Muscle layer of colon (tissue), 2 donors: ENCODE data around the gene MOK.

Experiments
- H3K27ac ChIP-seq: one replicate; pipeline ENCODE4 v1.7.0; 2013; ENCODE audit warnings: low read depth, mild to moderate bottlenecking, low read length, moderate library complexity
- H3K27me3 ChIP-seq, 2 donors: one replicate each; pipeline ENCODE4 v1.7.0; 2013; ENCODE audit warnings: low read length in 2 of 2, mild to moderate bottlenecking in 2 of 2; ENCODE audit not compliant: insufficient read depth in 2 of 2, control insufficient read depth in 1 of 2
- H3K36me3 ChIP-seq: one replicate; pipeline ENCODE4 v1.7.0; 2013; ENCODE audit warnings: mild to moderate bottlenecking, low read length; ENCODE audit not compliant: insufficient read depth
- H3K4me1 ChIP-seq: one replicate; pipeline ENCODE4 v1.7.0; 2013; ENCODE audit warnings: mild to moderate bottlenecking, low read length; ENCODE audit not compliant: insufficient read depth
- H3K4me3 ChIP-seq, 2 donors: one replicate each; pipeline ENCODE4 v1.7.0; 2013; ENCODE audit warnings: low read length in 2 of 2, low read depth in 1 of 2, mild to moderate bottlenecking in 1 of 2, moderate library complexity in 1 of 2
- H3K9ac ChIP-seq: one replicate; pipeline ENCODE4 v1.7.0; 2013; ENCODE audit warnings: low read length
- H3K9me3 ChIP-seq: one replicate; pipeline ENCODE4 v1.7.0; 2013; ENCODE audit warnings: mild to moderate bottlenecking, low read length
- donor health status: abdominal sarcoma.
- donor health status: Adenocarcinoma of cecum.

The MOK gene

DNA sequence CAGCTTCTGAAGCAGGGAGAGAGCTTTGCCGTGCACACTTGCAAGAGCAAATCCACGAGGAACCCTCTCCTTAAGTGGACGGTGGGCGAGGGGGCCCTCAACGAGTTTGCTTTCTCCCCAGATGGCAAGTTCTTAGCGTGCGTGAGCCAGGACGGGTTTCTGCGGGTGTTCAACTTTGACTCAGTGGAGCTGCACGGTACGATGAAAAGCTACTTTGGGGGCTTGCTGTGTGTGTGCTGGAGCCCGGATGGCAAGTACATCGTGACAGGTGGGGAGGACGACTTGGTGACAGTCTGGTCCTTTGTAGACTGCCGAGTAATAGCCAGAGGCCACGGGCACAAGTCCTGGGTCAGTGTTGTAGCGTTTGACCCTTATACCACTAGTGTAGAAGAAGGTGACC is 96.2 kb downstream of the MOK start:
- no peak overlapping the region for H3K4me3 ChIP-seq
- H3K9me3 ChIP-seq: no peaks in the 10 kb centered on the region
- H3K36me3 ChIP-seq: peaks cover 30% of the 10 kb centered on the region
- no peaks in the 10 kb centered on the region for H3K4me1 ChIP-seq
- no peak overlapping the region for H3K9ac ChIP-seq
- no peaks in the 10 kb centered on the region for H3K27me3 ChIP-seq
- H3K27ac ChIP-seq: no peak overlapping the region

GRCh38 chr14:102207831-102208365 is 97.1 kb downstream of the MOK start:
- H3K9me3 ChIP-seq: no peaks in the 10 kb centered on the region
- no peaks in the 10 kb centered on the region for H3K27me3 ChIP-seq
- no peaks in the 10 kb centered on the region for H3K4me1 ChIP-seq
- H3K4me3 ChIP-seq: no peak overlapping the region
- no peak overlapping the region for H3K27ac ChIP-seq
- H3K9ac ChIP-seq: no peak overlapping the region
- peaks cover 30% of the 10 kb centered on the region for H3K36me3 ChIP-seq

GRCh38 chr14:102206918-102207317 is 98.0 kb downstream of the MOK start:
- Histone ChIP-seq H3K9me3 (no peaks in the 10 kb centered on the region), H3K9ac (no peak overlapping the region), H3K27me3 (no peaks in the 10 kb centered on the region), H3K27ac (no peak overlapping the region), H3K4me1 (no peaks in the 10 kb centered on the region), H3K4me3 (no peak overlapping the region), H3K36me3 (peaks cover 30% of the 10 kb centered on the region)

DNA sequence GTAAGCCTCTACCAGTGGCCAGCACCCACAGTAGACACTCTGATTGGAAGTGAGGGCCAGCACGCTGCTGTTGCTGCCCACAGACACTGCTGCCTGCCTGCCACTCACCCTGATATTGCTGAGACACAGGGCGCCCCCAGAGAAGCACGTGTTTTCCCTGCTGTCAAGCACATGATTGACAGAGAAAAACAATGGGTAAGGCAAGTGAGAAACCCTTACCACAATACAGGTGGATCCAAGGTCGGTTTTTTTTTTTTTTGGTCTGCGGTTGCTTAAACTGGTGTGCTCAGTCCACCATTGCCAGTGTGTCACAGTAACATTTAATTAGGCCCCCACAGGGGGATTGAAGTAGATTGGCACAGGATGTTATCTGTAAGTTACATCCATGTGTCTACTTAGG is 99.4 kb downstream of the MOK start:
- Histone ChIP-seq H3K9ac (no peak overlapping the region), H3K27me3 (no peaks in the 10 kb centered on the region), H3K4me1 (no peaks in the 10 kb centered on the region), H3K36me3 (peaks cover 16% of the 10 kb centered on the region), H3K4me3 (no peak overlapping the region), H3K27ac (no peak overlapping the region), H3K9me3 (no peaks in the 10 kb centered on the region)

- H3K9ac ChIP-seq: no peak overlapping the region
- no peak overlapping the region for H3K27ac ChIP-seq
- H3K4me1 ChIP-seq: no peaks in the 10 kb centered on the region
- no peak overlapping the region for H3K4me3 ChIP-seq
- no peaks in the 10 kb centered on the region for H3K27me3 ChIP-seq
- H3K9me3 ChIP-seq: no peaks in the 10 kb centered on the region
- H3K36me3 ChIP-seq: peaks cover 8% of the 10 kb centered on the region
Measured at GRCh38 chr14:102203382-102203781, 101.6 kb downstream of the MOK start.

GRCh38 chr14:102202944-102203343 is 102.0 kb downstream of the MOK start:
- no peaks in the 10 kb centered on the region for H3K9me3 ChIP-seq
- no peak overlapping the region for H3K4me3 ChIP-seq
- no peaks in the 10 kb centered on the region for H3K27me3 ChIP-seq
- H3K27ac ChIP-seq: no peak overlapping the region
- H3K4me1 ChIP-seq: no peaks in the 10 kb centered on the region
- peaks cover 8% of the 10 kb centered on the region for H3K36me3 ChIP-seq
- no peak overlapping the region for H3K9ac ChIP-seq

GRCh38 chr14:102201776-102202175 is 103.2 kb downstream of the MOK start:
- Histone ChIP-seq H3K36me3 (peaks cover 16% of the 10 kb centered on the region), H3K27ac (no peak overlapping the region), H3K4me1 (no peaks in the 10 kb centered on the region), H3K9me3 (no peaks in the 10 kb centered on the region), H3K4me3 (no peak overlapping the region), H3K27me3 (no peaks in the 10 kb centered on the region), H3K9ac (no peak overlapping the region)

DNA sequence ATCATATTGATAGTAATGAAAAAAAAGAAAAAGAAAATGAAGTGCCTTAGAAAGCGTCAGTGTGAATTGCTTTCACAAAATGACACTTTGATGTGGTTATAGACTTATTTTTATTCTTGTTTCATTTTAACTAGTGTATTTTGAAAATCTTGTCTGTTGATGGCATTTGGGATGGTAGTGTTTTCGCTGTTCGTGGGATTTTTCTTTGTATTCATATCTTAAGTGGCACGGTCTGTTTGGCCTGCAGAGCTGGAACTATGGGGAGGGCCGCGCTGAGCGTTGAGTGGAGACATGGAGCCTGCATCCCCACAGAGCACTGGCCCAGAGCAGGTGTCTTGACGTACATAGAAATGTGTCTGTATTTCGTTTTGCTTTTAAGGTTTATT is 103.6 kb downstream of the MOK start:
- H3K27me3 ChIP-seq: no peaks in the 10 kb centered on the region
- no peak overlapping the region for H3K27ac ChIP-seq
- no peaks in the 10 kb centered on the region for H3K9me3 ChIP-seq
- no peak overlapping the region for H3K4me3 ChIP-seq
- H3K9ac ChIP-seq: no peak overlapping the region
- no peaks in the 10 kb centered on the region for H3K4me1 ChIP-seq
- peaks cover 14% of the 10 kb centered on the region for H3K36me3 ChIP-seq

DNA sequence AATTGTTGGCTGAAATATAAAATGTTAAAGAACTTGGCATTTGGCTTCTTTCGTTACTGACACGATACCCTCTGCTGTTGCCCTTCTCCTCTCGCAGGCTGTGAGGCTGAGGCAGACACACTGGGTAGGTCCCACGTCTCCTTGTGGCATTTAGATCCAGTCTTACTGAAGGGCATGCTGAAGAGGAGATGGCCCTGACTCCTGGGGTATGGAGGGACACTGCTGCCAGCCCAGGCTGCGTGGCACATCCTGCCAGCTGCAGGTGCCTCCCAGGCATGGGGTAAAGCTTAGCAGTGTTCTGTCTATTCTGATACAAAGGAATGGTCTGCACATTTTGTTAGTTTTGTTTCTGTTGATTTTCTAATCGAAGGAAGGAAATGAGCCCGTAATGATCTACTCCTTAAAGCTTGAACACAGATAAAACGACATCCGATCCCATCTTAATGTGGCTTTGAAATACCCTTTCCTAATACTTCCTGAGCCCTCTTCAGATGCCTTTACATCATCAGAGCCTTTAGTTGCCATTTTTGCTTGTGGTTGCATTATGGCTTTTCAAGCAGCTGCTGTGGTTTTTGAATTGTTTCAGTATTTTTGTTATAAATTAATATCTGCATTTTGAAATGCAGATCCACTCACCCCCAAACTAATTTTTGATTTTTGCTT is 104.1 kb downstream of the MOK start:
- Histone ChIP-seq H3K27ac (no peak overlapping the region), H3K9ac (no peak overlapping the region), H3K4me3 (no peak overlapping the region), H3K27me3 (no peaks in the 10 kb centered on the region), H3K36me3 (peaks cover 12% of the 10 kb centered on the region), H3K9me3 (no peaks in the 10 kb centered on the region), H3K4me1 (no peaks in the 10 kb centered on the region)

DNA sequence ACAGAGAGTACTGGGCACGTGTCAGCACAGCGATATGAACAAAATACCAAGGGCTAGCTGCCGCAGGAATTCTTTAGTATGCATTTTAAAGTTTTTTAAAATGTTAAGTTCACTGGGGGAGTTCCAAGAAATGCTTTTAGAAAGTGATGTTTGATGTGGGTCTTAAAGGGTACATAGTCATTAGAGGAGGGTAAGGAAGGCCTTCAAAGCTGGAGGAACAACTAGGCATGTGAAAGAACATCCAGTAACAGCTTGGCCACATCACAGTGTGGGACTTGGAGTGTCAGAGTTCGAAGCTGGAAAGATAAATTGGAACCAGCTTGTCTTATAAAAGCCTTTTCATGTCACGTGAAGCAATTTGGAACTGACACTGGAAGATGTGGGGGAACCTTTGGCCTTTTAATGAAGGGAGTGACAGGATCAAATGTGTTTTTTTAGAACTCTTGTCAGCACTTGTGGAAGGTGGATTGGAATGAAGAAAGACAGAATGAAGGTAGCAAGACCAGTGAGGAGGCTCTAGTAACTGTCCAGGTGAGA is 107.6 kb downstream of the MOK start:
- Histone ChIP-seq H3K9me3 (no peaks in the 10 kb centered on the region), H3K4me1 (no peaks in the 10 kb centered on the region), H3K36me3 (peaks cover 8% of the 10 kb centered on the region), H3K9ac (no peak overlapping the region), H3K27ac (no peak overlapping the region), H3K27me3 (no peaks in the 10 kb centered on the region), H3K4me3 (no peak overlapping the region)

DNA sequence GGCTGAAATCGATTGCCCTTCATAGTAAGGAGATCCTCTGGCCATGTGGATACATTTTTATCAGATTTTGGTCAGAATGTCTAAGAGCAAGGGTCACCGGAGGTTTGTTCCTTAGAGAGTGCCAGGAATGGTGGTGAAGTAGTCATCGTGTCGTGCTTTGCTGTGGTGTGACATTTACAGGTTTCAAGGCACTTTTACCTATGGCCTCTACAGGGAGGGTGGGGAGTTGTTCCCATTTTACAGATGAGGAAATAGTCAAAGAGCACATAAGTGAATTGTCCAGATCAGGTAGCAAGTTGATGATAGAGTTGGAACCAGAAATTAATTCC is 108.1 kb downstream of the MOK start:
- H3K9me3 ChIP-seq: no peaks in the 10 kb centered on the region
- peaks cover 8% of the 10 kb centered on the region for H3K36me3 ChIP-seq
- H3K9ac ChIP-seq: no peak overlapping the region
- no peak overlapping the region for H3K4me3 ChIP-seq
- no peak overlapping the region for H3K27ac ChIP-seq
- H3K27me3 ChIP-seq: no peaks in the 10 kb centered on the region
- no peaks in the 10 kb centered on the region for H3K4me1 ChIP-seq
